ENCODE results near the gene HSD17B1. TPM values are rescaled to one million over a fixed set of nuclear protein-coding genes. Genes with fewer than 3 reads are reported as not detected.
"Not testable (repeated sequence)": the region's sequence is repeated elsewhere in the genome, so short reads cannot be mapped to it uniquely, and the experiment has no call there.

HSD17B1 gene
- total RNA-seq, 1 donor from 2014 or later = 1.4 TPM

- Mint-ChIP-seq H3K36me3 (ENCODE audit: insufficient read depth) (peaks cover 11% of the 10 kb centered on the region), H3K4me1 (ENCODE audit: low read depth) (no peaks in the 10 kb centered on the region), H3K27me3 (no peaks in the 10 kb centered on the region), H3K4me3 (ENCODE audit: low read depth) (no peak overlapping the region), H3K9me3 (ENCODE audit: low read depth) (no peaks in the 10 kb centered on the region), H3K27ac (no peak overlapping the region)
- TF ChIP-seq CTCF (IDR thresholded peaks at IDR 0.05; ENCODE audit: unreplicated experiment) = no peak
- no peak for DNase-seq (ENCODE audit: low spot score, unreplicated experiment)
Observed at GRCh38 chr17:42543190-42544079, 9.3 kb upstream of the HSD17B1 start.

GRCh38 chr17:42544874-42545283, 7.8 kb upstream of the HSD17B1 start:
- Mint-ChIP-seq H3K27ac (no peak overlapping the region), H3K27me3 (no peaks in the 10 kb centered on the region), H3K4me1 (ENCODE audit: low read depth) (peaks cover 4% of the 10 kb centered on the region), H3K4me3 (ENCODE audit: low read depth) (no peak overlapping the region), H3K9me3 (ENCODE audit: low read depth) (no peaks in the 10 kb centered on the region), H3K36me3 (ENCODE audit: insufficient read depth) (peaks cover 8% of the 10 kb centered on the region)
- DNase-seq (ENCODE audit: low spot score, unreplicated experiment) = no peak
- TF ChIP-seq CTCF (IDR thresholded peaks at IDR 0.05; ENCODE audit: unreplicated experiment) = no peak

GRCh38 chr17:42545755-42546505, 6.8 kb upstream of the HSD17B1 start:
- H3K27me3 Mint-ChIP-seq; H3K27ac Mint-ChIP-seq; H3K9me3 Mint-ChIP-seq (ENCODE audit: low read depth); H3K4me3 Mint-ChIP-seq (ENCODE audit: low read depth); DNase-seq (ENCODE audit: low spot score, unreplicated experiment); H3K4me1 Mint-ChIP-seq (ENCODE audit: low read depth); H3K36me3 Mint-ChIP-seq (ENCODE audit: insufficient read depth): not testable (repeated sequence)

- Mint-ChIP-seq H3K4me3 (ENCODE audit: low read depth) (peak overlapping the region; percentile 33), H3K27ac (no peak overlapping the region), H3K36me3 (ENCODE audit: insufficient read depth) (peaks cover 3% of the 10 kb centered on the region), H3K4me1 (ENCODE audit: low read depth) (peaks cover 4% of the 10 kb centered on the region), H3K27me3 (no peaks in the 10 kb centered on the region), H3K9me3 (ENCODE audit: low read depth) (no peaks in the 10 kb centered on the region)
- no peak for DNase-seq (ENCODE audit: low spot score, unreplicated experiment)
- no peak for TF ChIP-seq CTCF (IDR thresholded peaks at IDR 0.05; ENCODE audit: unreplicated experiment)
Observed at GRCh38 chr17:42547001-42547461, 5.7 kb upstream of the HSD17B1 start.

- no peak overlapping the region for H3K27ac Mint-ChIP-seq
- no peak for TF ChIP-seq CTCF (IDR thresholded peaks at IDR 0.05; ENCODE audit: unreplicated experiment)
- peaks cover 4% of the 10 kb centered on the region for H3K4me1 Mint-ChIP-seq (ENCODE audit: low read depth)
- DNase-seq (ENCODE audit: low spot score, unreplicated experiment) = no peak
- no peaks in the 10 kb centered on the region for H3K27me3 Mint-ChIP-seq
- no peak overlapping the region for H3K4me3 Mint-ChIP-seq (ENCODE audit: low read depth)
- H3K36me3 Mint-ChIP-seq (ENCODE audit: insufficient read depth) = peaks cover 3% of the 10 kb centered on the region
- no peaks in the 10 kb centered on the region for H3K9me3 Mint-ChIP-seq (ENCODE audit: low read depth)
Observed at GRCh38 chr17:42547698-42548069, 5.0 kb upstream of the HSD17B1 start.
